ENCODE results near the gene HOXA9. TPM values are rescaled to one million over a fixed set of nuclear protein-coding genes. Genes with fewer than 3 reads are reported as not detected.

The HOXA9 gene
- total RNA-seq, 4 donors from 2014 or later: 5.4 to 10.9 (median 9.0) TPM

- TF ChIP-seq CTCF (IDR thresholded peaks at IDR 0.05; ENCODE audit: low read depth): no peak
Observed at GRCh38 chr7:27124096-27124901, 41.0 kb downstream of the HOXA9 start.

- TF ChIP-seq CTCF (IDR thresholded peaks at IDR 0.05; ENCODE audit: low read depth): no peak
Observed at GRCh38 chr7:27123477-27124053, 41.8 kb downstream of the HOXA9 start.

GRCh38 chr7:27123007-27123476, 42.3 kb downstream of the HOXA9 start:
- TF ChIP-seq CTCF (IDR thresholded peaks at IDR 0.05; ENCODE audit: low read depth): no peak

GRCh38 chr7:27122077-27122910, 43.0 kb downstream of the HOXA9 start:
- TF ChIP-seq CTCF (IDR thresholded peaks at IDR 0.05; ENCODE audit: low read depth): no peak

- TF ChIP-seq CTCF (IDR thresholded peaks at IDR 0.05; ENCODE audit: low read depth): no peak
Observed at GRCh38 chr7:27121684-27122076, 43.7 kb downstream of the HOXA9 start.

- no peak for TF ChIP-seq CTCF (IDR thresholded peaks at IDR 0.05; ENCODE audit: low read depth)
Observed at GRCh38 chr7:27119412-27119911, 45.9 kb downstream of the HOXA9 start.

All from subcutaneous adipose tissue (tissue), 4 donors.